Stimulated activated CD8-positive, alpha-beta memory T cell treated with anti-CD3 and anti-CD28 coated beads, Interleukin-7, amount 100 ng/mL, for 24 hours (primary cell): Measurements from ENCODE around the gene SDR42E2.
A peak's percentile ranks its signal among the peaks of the same experiment; 100 is the strongest.
"Not testable (repeated sequence)": the region's sequence is repeated elsewhere in the genome, so short reads cannot be mapped to it uniquely, and the experiment has no call there.

ENCODE experiments used
- DNase-seq: peaks from one replicate; pipeline ENCODE4 v3.0.0-alpha.2; 2020; ENCODE audit warnings: low read depth

SDR42E2 gene

DNA sequence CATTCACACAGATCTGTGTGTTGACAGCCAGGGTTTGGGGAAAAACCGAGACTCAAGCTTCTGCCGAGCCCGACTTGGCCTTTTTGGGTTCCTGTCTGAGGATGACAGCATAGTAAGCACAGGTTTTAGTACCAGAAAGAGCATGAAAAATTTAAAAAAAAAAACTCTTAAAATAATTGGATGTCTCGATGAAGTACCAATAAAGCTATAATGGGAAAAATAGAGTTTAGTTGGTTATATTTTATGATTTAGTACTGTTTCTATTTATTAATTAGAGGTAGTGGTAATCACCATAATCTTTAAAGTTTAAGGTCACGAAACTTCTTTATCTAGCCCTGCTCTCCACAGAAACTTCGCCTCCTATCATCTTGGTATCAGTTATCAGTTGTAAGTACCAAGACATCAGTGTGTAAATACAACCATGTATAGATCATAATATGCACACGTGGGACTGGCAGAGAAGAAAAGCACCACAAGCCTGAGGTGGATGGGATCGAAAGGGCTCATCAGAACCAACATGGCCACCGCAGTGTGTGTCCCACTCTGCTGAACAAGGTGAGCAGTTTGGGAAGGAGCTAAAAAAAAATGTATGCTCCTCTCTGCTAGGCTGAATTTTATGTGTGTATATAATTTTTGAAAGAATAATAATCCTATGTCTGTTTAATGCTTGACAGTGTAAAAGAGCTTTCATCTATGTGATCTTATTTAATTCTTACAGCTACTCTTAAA, 29.4 kb downstream of the SDR42E2 start:
- no peak for DNase-seq

DNA sequence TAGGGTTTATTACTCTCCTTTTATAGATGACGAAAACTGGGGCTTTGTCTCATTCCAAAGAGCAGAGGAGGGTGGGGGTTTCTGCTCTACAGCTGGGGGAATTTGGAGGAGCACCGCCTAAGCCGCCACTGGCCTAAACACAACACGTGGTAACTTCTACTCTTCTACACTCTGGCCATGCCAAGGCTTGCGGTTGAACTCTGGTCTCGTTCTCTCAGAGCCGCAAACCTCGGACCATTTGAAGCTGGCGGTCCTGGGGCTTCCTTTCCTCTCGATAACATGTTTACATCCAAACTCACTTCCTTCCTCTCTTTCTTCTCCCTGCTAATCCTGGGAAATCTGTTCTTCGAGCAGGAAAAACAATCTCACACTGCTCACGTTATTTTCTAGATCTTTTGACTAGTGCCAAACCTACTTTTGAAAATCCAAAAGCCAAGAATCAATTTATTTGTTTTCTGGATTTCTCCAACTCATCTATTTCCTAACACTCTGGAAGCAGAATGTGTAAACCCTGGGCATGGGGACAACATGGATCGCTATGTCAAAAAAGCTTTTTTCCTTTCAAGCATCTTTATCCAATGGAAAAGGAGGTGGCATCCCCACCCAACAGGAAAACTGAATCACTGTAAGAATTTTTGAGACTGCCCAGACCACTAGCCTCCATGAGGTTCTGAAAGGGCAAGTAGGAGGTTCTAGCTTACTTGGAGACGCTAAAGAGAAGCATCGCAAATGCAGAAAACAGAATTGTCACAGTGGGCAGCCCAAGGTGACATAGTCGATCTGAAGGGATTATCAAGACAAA, 30.2 kb downstream of the SDR42E2 start:
- peak; percentile 39 for DNase-seq

DNA sequence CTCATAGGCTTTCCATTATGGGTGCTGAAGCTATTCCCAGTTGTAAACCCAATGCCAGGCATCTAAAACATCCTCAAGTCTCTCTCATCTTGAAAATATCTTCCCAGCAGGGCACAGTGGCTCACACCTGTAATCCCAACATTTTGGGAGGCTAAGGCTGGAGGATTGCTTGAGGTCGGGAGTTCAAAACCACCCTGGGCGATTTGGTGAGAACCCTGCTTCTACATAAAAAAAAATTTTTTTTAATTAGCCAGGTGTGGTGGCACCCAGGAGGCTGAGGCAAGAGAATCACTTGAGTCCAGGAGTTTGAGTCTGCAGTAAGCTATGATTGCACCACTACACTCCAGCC, 30.7 kb downstream of the SDR42E2 start:
- no peak for DNase-seq

DNA sequence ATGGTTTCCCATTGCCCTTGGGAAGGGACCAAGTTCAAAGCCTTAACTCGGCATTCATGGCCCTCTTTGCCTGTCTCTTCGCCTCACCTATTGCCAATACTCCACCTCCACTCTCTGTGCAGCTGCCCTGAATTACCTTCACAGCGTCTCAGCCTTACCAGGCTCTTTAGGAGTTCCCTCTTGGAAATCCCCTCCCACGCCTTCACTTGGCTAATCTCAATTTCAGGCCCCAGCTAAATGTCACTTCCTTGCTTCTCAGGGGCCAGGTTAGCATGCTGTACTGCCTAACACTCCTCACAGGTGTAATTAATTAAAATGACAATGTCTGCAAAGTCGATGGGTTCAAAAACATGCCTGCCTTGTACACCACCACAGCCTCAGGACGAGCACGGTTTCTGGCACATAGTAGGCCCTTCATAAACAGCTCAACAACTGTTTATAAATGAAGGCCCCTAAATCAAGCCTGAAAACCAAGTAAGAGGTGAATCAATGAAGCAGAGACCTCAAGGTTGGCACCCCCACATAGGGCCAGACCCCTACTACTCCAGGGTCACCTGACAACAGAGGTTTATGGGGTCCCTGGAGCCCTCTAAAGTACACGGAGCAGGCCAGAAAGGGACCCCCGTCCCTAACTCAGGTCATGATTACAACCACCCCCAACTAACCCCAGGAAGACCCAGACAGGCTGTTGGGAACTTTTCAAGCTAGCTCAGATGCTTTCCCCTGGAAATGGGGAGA, 32.6 kb downstream of the SDR42E2 start:
- DNase-seq = no peak

DNA sequence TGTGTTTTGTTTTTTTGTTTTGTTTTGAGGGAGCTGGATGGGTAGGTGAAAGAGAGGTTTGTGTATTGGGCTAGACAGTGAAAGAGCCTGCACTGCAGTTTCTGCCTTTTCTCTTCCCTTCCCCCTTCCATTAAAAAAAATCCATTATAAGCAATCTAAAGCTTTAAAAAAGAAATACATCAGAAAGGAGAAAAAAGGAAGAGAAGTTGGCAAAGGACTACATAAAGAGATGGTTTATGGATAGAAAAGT, 33.1 kb downstream of the SDR42E2 start:
- DNase-seq = no peak

DNA sequence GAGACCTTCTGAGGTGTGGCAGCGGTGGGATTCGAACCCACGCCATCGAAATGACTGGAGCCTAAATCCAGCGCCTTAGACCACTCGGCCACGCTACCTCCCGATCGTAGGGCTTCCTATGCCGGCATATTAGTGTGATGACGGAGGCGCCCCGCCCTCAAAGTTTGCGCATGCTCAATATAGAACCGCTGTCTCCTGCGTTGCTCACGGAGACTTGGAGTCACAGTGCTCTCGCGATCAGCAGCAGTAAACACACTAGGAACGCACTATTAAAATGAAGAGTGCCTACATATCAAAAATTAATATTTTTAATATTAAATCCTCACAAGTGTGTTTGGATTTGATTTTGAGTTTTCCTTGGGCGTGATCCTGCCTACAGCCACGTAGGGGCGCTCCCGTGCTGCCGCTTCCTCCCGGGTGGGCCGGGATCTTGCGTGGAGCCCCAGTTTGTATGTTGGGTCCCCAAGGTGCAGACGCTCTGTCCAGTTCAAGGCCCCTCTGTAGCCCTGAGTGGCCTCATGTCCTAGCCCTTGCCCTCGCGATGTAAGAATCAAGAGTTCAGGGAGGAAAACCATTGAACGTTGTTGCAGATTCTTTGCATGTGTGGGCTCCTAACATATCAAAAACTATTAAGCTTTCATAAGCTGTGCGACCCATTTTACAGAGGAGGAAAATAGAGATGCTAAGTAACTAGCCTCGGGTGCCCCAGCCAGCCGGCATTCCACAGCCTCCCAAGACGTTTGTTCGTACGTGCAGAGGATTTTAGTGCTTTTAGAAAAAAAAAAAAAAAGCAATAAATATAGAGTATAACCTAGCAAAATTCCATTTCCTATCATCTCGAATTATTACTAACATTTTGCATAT, 33.6 kb downstream of the SDR42E2 start:
- DNase-seq = peak; percentile 94

DNA sequence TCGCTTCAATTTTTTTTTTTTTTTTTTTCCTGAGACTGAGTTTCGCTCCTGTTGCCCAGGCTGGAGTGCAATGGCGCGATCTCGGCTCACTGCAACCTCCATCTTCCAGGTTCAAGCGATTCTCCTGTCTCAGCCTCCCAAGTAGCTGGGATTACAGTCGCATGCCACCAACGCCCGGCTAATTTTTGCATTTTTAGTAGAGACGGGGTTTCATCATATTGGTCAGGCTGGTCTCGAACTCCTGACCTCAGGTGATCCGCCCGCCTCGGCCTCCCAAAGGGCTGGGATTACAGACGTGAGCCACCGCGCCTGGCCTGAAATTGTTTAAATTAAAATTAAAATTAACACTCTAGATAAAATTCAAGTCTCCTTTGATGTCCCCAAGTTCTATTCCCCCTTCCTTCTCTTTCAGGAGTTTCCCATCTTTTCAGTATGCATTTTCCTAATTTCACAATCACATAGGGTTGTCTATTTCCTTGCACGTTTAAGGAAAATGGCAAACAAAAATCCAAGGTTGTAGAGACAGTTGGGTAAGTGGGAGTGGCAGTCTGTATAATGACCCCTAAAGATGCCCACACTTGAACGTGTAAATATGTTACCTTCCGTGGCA, 34.4 kb downstream of the SDR42E2 start:
- DNase-seq = not testable (repeated sequence)

DNA sequence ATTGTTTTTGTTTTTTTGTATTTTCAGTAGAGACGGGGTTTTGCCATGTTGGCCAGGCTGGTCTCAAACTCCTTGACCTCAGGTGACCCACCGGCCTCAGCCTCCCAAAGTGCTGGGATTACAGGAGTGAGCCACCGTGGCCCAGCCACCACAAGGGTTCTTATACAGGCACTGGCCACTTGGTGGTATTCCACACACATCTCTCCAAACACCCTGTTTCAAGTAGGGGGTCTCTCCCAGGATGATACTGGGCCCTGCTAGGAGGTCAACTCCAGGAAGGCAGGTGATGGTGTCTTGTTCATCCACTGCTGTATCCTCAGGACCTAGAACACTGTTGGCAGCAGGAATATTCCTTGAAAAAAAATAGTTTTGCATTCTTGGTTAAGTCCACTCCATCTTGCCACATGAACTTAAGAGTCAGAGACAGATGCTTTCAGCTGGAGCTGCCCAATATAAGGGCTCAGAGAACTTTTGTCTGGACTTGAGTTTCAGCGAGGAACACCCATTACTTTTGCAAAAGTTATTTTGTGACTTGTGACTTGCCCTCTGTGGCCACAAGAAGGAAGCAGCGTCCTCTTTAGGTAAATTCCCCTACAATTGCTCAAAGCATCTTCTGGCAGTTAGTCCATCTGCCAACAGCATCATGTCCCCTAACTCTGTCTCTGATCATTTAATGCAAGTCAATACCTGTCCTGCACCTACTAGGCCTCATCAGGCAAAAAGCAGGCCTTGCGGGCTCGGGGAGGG, 36.4 kb downstream of the SDR42E2 start:
- DNase-seq = no peak

DNA sequence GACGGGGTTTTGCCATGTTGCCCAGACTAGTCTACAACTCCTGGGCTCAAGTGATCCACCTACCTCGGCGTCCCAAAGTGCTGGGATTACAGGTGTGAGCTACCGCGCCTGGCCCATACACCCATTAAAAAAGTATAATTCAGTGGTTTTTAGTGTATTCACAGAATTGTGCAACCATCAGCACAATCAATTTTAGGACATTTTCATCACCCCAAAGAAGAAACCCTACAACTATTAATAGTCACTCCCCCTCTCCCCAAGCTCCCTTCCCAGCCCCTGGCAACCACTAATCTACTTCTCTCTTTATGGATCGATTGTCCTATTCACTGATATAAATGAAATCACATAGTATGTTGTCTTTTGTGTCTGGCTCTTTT, 39.9 kb downstream of the SDR42E2 start:
- DNase-seq = no peak

DNA sequence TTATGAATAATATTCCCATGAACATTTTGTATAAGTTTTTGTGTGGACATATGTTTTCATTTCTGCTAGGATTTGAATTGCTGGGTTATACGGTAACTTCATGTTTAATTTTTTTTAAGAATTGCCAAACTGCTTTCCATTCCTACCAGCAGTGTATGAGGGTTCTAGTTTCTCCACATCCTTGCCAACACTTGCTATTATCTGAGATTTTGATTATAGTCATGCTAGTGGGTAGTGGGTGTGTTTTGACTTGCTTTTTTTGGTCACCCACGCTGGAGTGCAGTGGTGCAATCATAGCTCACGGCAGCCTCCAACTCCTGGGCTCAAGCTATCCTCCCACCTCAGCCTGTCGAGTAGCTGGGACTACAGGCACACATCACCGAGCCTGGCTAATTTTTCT, 40.8 kb downstream of the SDR42E2 start:
- no peak for DNase-seq

DNA sequence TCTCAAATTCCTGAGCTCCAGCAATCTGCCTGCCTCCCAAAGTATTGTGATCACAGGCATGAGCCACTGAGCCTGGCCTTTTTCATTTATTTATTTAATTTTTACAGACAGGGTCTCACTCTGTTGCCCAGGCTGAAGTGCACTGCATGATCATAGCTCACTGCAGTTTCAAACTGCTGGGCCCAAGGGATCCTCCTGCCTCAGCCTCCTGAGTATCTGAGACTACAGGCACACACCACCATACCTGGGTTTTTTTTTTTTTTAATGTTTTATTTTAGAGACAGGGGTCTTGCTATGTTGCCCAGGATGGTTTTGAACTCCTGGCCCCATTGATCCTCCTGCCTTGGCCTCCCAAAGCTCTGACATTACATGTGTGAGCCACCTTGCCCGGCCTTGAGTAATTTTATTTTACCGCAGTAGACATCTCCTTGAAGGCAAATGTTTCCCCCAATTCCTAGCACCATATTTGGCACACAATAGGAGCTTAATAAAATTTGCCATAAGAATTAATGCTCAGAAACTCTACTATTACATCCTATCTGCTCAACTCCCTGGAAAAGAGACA, 41.9 kb downstream of the SDR42E2 start:
- DNase-seq = no peak

DNA sequence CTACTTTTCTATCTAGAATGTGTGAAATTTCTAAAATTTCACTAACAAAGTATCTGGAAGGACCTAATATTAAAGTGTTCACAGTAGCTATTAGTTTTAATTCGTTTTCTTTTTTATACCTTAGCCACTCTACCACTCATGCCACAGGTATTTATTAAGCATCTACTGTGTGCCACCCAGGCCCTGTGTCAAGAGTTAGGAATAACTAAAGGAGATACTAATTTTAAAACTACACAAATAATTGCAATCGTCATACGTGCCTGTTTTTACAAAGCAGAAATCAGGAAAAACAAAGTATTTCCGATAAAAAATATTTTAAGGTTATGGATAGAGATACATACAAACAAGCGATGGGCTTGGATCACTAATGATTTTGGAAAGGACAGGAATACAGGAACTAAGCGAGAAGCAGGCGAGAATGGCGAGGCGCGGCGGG, 43.3 kb downstream of the SDR42E2 start:
- DNase-seq = no peak

DNA sequence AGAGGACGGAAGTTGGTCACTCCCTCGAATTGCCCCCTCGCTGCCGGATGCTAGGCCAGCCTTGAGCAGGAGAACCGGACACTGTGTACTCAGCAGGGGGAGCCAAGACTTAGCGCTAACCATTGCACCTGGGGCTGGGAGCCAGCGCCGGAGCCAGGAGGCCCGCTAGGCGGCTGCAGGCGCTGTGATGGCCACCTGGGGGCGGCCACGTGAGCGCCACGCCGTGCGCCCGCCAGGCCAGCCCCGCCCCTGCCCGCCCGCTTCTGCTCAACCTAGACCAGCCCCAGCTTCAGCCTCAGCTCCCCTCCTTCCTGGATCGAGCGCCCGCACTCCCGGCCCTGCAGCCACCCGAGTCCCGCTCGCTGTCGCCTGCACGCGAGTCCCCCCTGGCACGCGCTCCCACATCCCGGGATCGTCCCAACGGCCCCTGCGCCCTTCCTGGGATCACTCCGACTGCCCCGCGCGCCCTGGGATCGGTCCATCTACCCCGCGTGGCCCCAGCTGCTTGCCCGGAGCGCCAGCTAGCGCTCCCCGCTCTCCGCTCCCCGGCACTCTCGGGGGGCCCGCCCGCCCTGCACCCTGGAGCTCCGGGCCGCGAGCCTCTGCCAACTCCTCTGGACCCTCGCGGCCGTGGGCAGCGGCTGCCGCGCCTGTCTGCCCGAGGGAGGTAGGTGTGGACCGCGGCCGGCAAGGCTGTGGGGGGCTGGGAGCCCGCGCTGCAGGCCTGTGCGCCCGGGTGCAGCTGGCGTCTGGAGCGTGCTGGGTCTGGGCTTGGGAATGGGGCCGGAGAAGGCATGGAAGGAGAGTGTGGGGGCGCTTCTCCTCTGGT, 43.9 kb downstream of the SDR42E2 start, which contains the start of gene EEF2K:
Gene EEF2K (plus strand): TSS at position 266 of the 829 bp plus-strand sequence. CDS start 19,452 bp downstream, outside the sequence.
- DNase-seq = peak; percentile 64

DNA sequence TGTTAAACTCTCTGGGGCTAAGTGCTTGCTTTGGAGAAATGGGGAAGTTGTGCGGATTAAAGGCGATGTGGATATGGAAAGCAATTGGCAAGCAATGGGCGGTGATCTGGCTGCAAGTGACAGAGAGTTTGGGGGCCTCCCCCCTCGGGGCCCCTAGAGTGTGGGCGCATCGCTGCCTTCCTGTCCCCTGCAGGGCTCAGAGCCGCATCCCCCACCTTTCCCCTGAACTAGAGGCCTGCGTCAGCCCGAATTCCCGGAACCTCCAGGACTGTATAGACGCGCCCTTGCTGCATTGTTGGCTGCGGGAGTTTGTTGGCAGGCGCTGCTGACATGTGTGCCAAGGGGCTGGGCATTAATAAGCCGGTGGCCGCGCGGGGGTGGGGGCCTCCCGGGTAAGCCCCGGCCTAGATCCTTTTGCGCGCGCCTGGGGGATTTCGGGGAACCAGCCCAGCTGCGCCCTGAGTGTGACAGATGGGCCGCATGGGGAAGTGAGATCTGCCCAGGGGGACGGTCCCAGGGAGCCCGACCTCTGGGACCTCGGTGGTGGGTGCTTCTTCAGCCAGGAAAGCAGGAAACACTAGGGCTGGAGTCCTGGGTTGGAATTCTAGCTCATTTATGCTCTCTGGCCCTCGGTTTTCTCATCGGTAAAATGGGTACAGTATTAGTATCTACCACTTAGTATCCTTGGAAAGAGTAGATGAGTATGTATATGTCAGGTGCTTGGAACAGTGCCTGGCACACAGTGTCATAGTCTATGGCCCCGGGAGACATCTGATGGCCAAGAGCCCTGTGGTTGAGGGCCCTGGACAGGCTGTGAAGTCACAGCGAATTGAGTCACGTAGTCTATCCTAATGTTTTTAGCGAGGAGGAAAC, 44.8 kb downstream of the SDR42E2 start:
- peak; percentile 57 for DNase-seq

DNA sequence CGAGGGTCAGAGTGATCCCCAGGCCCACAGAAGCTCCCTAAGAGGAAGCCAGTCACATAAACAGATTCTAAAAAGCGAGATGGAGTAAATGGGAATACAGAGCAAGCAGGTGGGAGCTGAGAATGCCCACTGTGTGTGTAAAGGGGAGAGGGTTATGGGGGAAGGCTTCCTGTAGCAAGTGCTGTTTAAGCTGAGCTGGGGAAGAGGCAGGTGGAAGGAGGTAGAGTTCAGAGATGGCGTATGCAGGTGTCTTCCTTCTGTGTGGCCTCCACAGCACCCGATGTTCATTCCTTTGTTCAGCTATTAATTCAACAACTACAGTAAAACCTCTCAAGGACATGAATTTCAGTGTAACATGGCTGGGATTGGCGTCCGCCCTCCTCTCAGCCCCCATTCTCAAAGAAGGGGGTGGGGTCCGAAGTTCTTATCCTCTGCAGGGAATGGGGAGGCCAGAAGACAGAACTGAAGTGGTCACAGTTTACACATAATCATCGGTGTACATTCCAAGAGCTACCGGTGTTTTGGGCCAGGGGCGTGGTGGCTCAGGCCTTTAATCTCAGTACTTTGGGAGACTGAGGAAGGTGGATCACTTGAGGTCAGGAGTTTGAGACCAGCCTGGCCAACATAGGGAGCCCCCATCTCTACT, 45.5 kb downstream of the SDR42E2 start:
- DNase-seq = no peak

DNA sequence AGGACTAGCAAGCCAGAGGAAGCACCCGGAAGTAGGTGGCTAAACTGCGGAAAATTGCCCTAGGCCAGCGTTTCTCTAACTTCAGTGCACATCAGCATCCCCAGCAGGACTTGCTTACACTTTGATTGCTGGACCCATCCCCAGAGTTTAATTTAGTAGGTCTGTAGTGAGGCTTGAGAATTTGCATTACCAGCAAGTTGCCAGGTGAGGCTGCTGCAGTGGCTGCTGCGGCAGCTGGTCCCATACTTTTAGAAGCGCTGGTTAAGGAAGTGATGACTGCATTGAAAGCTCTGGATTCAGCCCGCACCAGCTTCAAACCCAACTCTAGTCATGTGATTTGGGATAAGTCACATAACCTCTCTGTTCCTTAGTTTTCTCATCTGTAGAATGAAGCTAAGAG, 48.0 kb downstream of the SDR42E2 start:
- DNase-seq = no peak

DNA sequence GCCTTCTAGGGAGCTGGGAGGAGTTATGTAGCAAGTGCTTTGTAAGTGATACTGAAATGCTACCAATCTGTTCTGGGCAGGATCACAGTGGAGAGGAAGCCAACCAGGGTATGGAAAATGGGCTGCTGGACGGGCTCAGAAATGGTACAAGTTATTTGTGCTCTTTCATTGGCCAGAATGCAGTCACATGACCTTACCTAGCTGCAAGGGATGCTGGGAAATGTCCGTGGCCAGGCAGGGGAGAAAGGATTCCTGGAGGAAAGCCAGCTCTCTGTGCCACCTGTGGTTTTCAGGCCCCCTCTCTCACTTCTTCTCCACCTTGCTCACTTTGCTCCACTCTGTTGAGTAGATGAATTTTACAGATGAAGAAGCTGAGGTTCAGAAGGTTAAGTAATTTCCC, 48.5 kb downstream of the SDR42E2 start:
- DNase-seq = no peak

DNA sequence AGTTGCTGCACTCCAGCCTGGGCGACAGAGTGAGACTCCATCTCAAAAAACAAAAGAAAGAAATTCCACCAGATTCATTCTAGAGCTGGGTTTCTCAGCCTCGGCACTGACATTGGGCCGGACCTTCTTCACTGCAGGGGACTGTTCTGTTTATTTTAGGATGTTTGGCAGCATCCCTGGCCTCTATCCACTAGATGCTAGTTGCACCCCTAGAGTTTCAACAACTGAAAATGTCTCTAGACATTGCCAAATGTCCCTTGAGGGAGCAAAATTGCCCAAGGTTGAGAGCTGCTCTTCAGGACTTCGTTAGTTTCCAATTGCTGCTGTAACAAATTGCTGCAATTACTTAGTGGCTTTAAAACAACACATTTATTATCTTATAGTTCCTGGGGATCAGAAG, 50.9 kb downstream of the SDR42E2 start:
- DNase-seq = no peak
